Left colon (tissue), 2 donors: ENCODE data around the gene PEPD. TPM values are rescaled to one million over a fixed set of nuclear protein-coding genes. Genes with fewer than 3 reads are reported as not detected.
"Not testable (repeated sequence)": the region's sequence is repeated elsewhere in the genome, so short reads cannot be mapped to it uniquely, and the experiment has no call there.

ENCODE experiments used
- ATAC-seq: fragments of 200-7000 bp; cut with Tn5 transposase; one replicate; pipeline ENCODE4 v1.9.1; 2020; ENCODE audit warnings: mild to moderate bottlenecking, moderate library complexity
- DNase-seq, 2 donors: peaks; one replicate each; pipeline ENCODE4 v3.0.0-alpha.2; 2020
- intact Hi-C, 2 donors: fragments of 100-400 bp; cut with DNase I in 1 of 2; cut with micrococcal nuclease in 1 of 2; formaldehyde crosslinking; loops; one replicate each; pipeline versions ENCODE4 v1.11.2 to v1.14.0; 2022; cut with DNase I, micrococcal nuclease
- long read RNA-seq: library from polyadenylated mRNA; unstranded; transcript quantifications from one replicate; pipeline ENCODE4 v2.0.0, GENCODE V29; 2021
- total RNA-seq, 2 donors: library from RNA; stranded (reverse); fragmentation: NEBNext Ultra II Directional; extraction: Animal tissue kit (Norgen Biotek cat#: 25700); gene quantifications; one replicate each; pipeline ENCODE4 v1.2.1, GENCODE V29; 2021
- donor health status: DM: no; HTN: no; CAD: no.
- donor health status: DM: yes; HTN: yes; CAD: no.

PEPD gene
- total RNA-seq: 10 to 100 TPM; 35.7 to 86.1 TPM
- long read RNA-seq, transcript PEPD-201 (15 exons, 1,910 nt): major isoform, 75 of 93 reads
- long read RNA-seq, partial matches to known transcripts: 11 of 93 reads
- long read RNA-seq, other reads (novel, unspliced or antisense): 7 of 93 reads

GRCh38 chr19:33521480-33522370 lies at the start of gene PEPD:
Gene PEPD (minus strand): TSS chr19:33521791. CDS start chr19:33521760, 31 bp downstream.
- intact Hi-C loops: no loop called here

GRCh38 chr19:33569821-33570220 lies 48.2 kb upstream of the PEPD start:
- intact Hi-C loops: no loop called here
- DNase-seq (no peak), ATAC-seq (no peak)

More at GRCh38 chr19:33521480-33522370, at the start of gene PEPD:
- ATAC-seq: peak; percentile 92
- DNase-seq: peak; percentile 84 to 90

- intact Hi-C loops: no loop called here
- DNase-seq (no peak), ATAC-seq (no peak)
These were observed 47.1 kb upstream of the PEPD start for GRCh38 chr19:33568706-33569105.

GRCh38 chr19:33564836-33565338 lies 43.3 kb upstream of the PEPD start:
- ATAC-seq (no peak), DNase-seq (no peak)
- intact Hi-C loops: no loop called here

- intact Hi-C loops: no loop called here
- ATAC-seq: no peak
- DNase-seq: no peak
These were observed 41.0 kb upstream of the PEPD start for GRCh38 chr19:33562636-33563035.

GRCh38 chr19:33561666-33562065 lies 40.1 kb upstream of the PEPD start:
- ATAC-seq, DNase-seq, intact Hi-C loops: not testable (repeated sequence)

GRCh38 chr19:33561261-33561660 lies 39.7 kb upstream of the PEPD start:
- ATAC-seq (no peak), DNase-seq (no peak)
- intact Hi-C loops: no loop called here

- DNase-seq: no peak
- intact Hi-C loops: no loop called here
- ATAC-seq: no peak
These were observed 38.4 kb upstream of the PEPD start for GRCh38 chr19:33559996-33560395.

- intact Hi-C loops: no loop called here
- DNase-seq: no peak
These were observed 37.3 kb upstream of the PEPD start for GRCh38 chr19:33558856-33559255.

GRCh38 chr19:33558151-33558550 lies 36.6 kb upstream of the PEPD start:
- intact Hi-C loops: no loop called here
- ATAC-seq: no peak
- DNase-seq: no peak

More at GRCh38 chr19:33558856-33559255, 37.3 kb upstream of the PEPD start:
- no peak for ATAC-seq

GRCh38 chr19:33557720-33558119 lies 36.1 kb upstream of the PEPD start:
- ATAC-seq (no peak), DNase-seq (no peak)
- intact Hi-C loops: no loop called here

GRCh38 chr19:33557196-33557595 lies 35.6 kb upstream of the PEPD start:
- ATAC-seq (no peak), DNase-seq (no peak)
- intact Hi-C loops: no loop called here

- no peak for ATAC-seq
- intact Hi-C loops: no loop called here
- DNase-seq: no peak
These were observed 34.7 kb upstream of the PEPD start for GRCh38 chr19:33556261-33556660.

GRCh38 chr19:33555726-33556125 lies 34.1 kb upstream of the PEPD start:
- not testable (repeated sequence) for ATAC-seq, DNase-seq

GRCh38 chr19:33554821-33555220 lies 33.2 kb upstream of the PEPD start:
- intact Hi-C loops: no loop called here
- DNase-seq: no peak
- ATAC-seq: no peak

More at GRCh38 chr19:33555726-33556125, 34.1 kb upstream of the PEPD start:
- intact Hi-C loops: not testable (repeated sequence)

- intact Hi-C loops: no loop called here
- no peak for DNase-seq
- ATAC-seq: no peak
These were observed 32.8 kb upstream of the PEPD start for GRCh38 chr19:33554391-33554790.

GRCh38 chr19:33553530-33554310 lies 32.1 kb upstream of the PEPD start:
- ATAC-seq (no peak), DNase-seq (no peak)
- intact Hi-C loops: no loop called here

GRCh38 chr19:33552928-33553279 lies 31.3 kb upstream of the PEPD start:
- intact Hi-C loops: no loop called here
- DNase-seq (no peak), ATAC-seq (no peak)

- intact Hi-C loops: no loop called here
- ATAC-seq: no peak
- DNase-seq: no peak
These were observed 30.8 kb upstream of the PEPD start for GRCh38 chr19:33552191-33552927.
